HG03108 (cell line): ENCODE measurements around the gene SOCS6.
"Not testable (repeated sequence)": the region's sequence is repeated elsewhere in the genome, so short reads cannot be mapped to it uniquely, and the experiment has no call there.

Experiments used
- ATAC-seq: cut with Tn5 transposase; IDR thresholded peaks from one replicate; pipeline ENCODE4 v1.9.1; 2021; ENCODE audit warnings: moderate library complexity; ENCODE audit not compliant: unreplicated experiment

The SOCS6 gene

GRCh38 chr18:70354771-70355170 is 65.9 kb downstream of the SOCS6 start:
- no peak for ATAC-seq

GRCh38 chr18:70355620-70356385 is 67.0 kb downstream of the SOCS6 start:
- ATAC-seq = no peak

- peak; percentile 61 for ATAC-seq
Measured at GRCh38 chr18:70358105-70358406, 69.2 kb downstream of the SOCS6 start.

- no peak for ATAC-seq
Measured at GRCh38 chr18:70359071-70359470, 70.2 kb downstream of the SOCS6 start.

- no peak for ATAC-seq
Measured at GRCh38 chr18:70362258-70362657, 73.4 kb downstream of the SOCS6 start.

GRCh38 chr18:70363861-70364260 is 75.0 kb downstream of the SOCS6 start:
- ATAC-seq = no peak

GRCh38 chr18:70365361-70365760 is 76.5 kb downstream of the SOCS6 start:
- ATAC-seq = no peak

- ATAC-seq = no peak
Measured at GRCh38 chr18:70366174-70366573, 77.3 kb downstream of the SOCS6 start.

- ATAC-seq = no peak
Measured at GRCh38 chr18:70366670-70367069, 77.8 kb downstream of the SOCS6 start.

- not testable (repeated sequence) for ATAC-seq
Measured at GRCh38 chr18:70367344-70367743, 78.5 kb downstream of the SOCS6 start.

- ATAC-seq = no peak
Measured at GRCh38 chr18:70368903-70369302, 80.1 kb downstream of the SOCS6 start.

- ATAC-seq = no peak
Measured at GRCh38 chr18:70370762-70371733, 82.2 kb downstream of the SOCS6 start.

GRCh38 chr18:70371908-70372307 is 83.1 kb downstream of the SOCS6 start:
- ATAC-seq = no peak

- ATAC-seq = no peak
Measured at GRCh38 chr18:70372450-70373041, 83.7 kb downstream of the SOCS6 start.

- ATAC-seq = no peak
Measured at GRCh38 chr18:70373042-70373519, 84.2 kb downstream of the SOCS6 start.

GRCh38 chr18:70374154-70374553 is 85.3 kb downstream of the SOCS6 start:
- no peak for ATAC-seq

- no peak for ATAC-seq
Measured at GRCh38 chr18:70376137-70376913, 87.5 kb downstream of the SOCS6 start.

- no peak for ATAC-seq
Measured at GRCh38 chr18:70376914-70377258, 88.0 kb downstream of the SOCS6 start.

- no peak for ATAC-seq
Measured at GRCh38 chr18:70377317-70377799, 88.5 kb downstream of the SOCS6 start.

- no peak for ATAC-seq
Measured at GRCh38 chr18:70377857-70378701, 89.2 kb downstream of the SOCS6 start.
